Ascending aorta (tissue), 2 donors: ENCODE results near the gene AMER2. TPM values are rescaled to one million over a fixed set of nuclear protein-coding genes. Genes with fewer than 3 reads are reported as not detected.
A peak's percentile ranks its signal among the peaks of the same experiment; 100 is the strongest.

Experiments used
- DNase-seq, 2 donors: peaks; one replicate each; pipeline ENCODE4 v3.0.0-alpha.2; 2019; ENCODE audit warnings: low spot score in 2 of 2
- H3K27ac ChIP-seq, 2 donors: fragments of 200-600 bp; sonication (generic); one replicate each; pipeline ENCODE4 v1.5.1; 2016 to 2017; ENCODE audit warnings: mild to moderate bottlenecking in 1 of 2
- H3K27me3 ChIP-seq: fragments of 200-600 bp; sonication (generic); one replicate; pipeline ENCODE4 v1.5.1; 2017
- H3K36me3 ChIP-seq, 2 donors: fragments of 200-600 bp; sonication (generic); one replicate each; pipeline ENCODE4 v1.5.1; 2016
- H3K4me1 ChIP-seq, 2 donors: fragments of 200-600 bp; sonication (generic); one replicate each; pipeline ENCODE4 v1.5.1; 2016 to 2017; ENCODE audit warnings: mild to moderate bottlenecking in 1 of 2
- H3K4me3 ChIP-seq, 2 donors: fragments of 200-600 bp; sonication (generic); one replicate each; pipeline ENCODE4 v1.5.1; 2016 to 2017; ENCODE audit warnings: mild to moderate bottlenecking in 1 of 2
- H3K9me3 ChIP-seq, 2 donors: fragments of 200-600 bp; sonication (generic); one replicate each; pipeline ENCODE4 v1.5.1; 2016
- CTCF ChIP-seq, 3 experiments: fragments of 200-600 bp in 2 of 3; fragments of 450-650 bp in 1 of 3; sonication (generic) in 2 of 3; IDR thresholded peaks; one replicate each; pipeline ENCODE4 v1.5.1; 2016 to 2019; ENCODE audit warnings: antibody characterized with exemption in 3 of 3, mild to moderate bottlenecking in 1 of 3, moderate library complexity in 1 of 3
- intact Hi-C: fragments of 100-400 bp; cut with DNase I; formaldehyde crosslinking; loops from one replicate; pipeline ENCODE4 v1.15.1; 2023
- total RNA-seq: library from RNA; depleted of rRNA; stranded (reverse); fragments of >200 nt; gene quantifications from one replicate; pipeline ENCODE4 v1.1.0, GENCODE V29; 2016

Gene AMER2
- total RNA-seq, 1 donor from 2014 or later: not detected

- Histone ChIP-seq H3K27ac (no peak overlapping the region), H3K4me1 (no peaks in the 10 kb centered on the region), H3K9me3 (no peaks in the 10 kb centered on the region), H3K27me3 (peaks cover 5% of the 10 kb centered on the region), H3K4me3 (no peak overlapping the region), H3K36me3 (no peaks in the 10 kb centered on the region)
- TF ChIP-seq CTCF (IDR thresholded peaks at IDR 0.05): no peak
- no peak for DNase-seq
- intact Hi-C loops: no loop called here
Measured at GRCh38 chr13:25177012-25177411, 4.9 kb upstream of the AMER2 start.

- no peak overlapping the region for H3K4me3 ChIP-seq
- H3K4me1 ChIP-seq: no peaks in the 10 kb centered on the region
- no peak for DNase-seq
- TF ChIP-seq CTCF (IDR thresholded peaks at IDR 0.05): no peak
- H3K36me3 ChIP-seq: no peaks in the 10 kb centered on the region
- intact Hi-C loops: no loop called here
- H3K27ac ChIP-seq: no peak overlapping the region
- peaks cover 15% of the 10 kb centered on the region for H3K27me3 ChIP-seq
- H3K9me3 ChIP-seq: no peaks in the 10 kb centered on the region
Measured at GRCh38 chr13:25175431-25175830, 3.3 kb upstream of the AMER2 start.

- no peaks in the 10 kb centered on the region for H3K36me3 ChIP-seq
- intact Hi-C loops: no loop called here
- peaks cover 16% of the 10 kb centered on the region for H3K27me3 ChIP-seq
- no peaks in the 10 kb centered on the region for H3K4me1 ChIP-seq
- H3K4me3 ChIP-seq: no peak overlapping the region
- no peaks in the 10 kb centered on the region for H3K9me3 ChIP-seq
- TF ChIP-seq CTCF (IDR thresholded peaks at IDR 0.05): no peak
- H3K27ac ChIP-seq: no peak overlapping the region
- DNase-seq: no peak
Measured at GRCh38 chr13:25175026-25175425, 2.9 kb upstream of the AMER2 start.

- Histone ChIP-seq H3K27ac (no peak overlapping the region), H3K36me3 (no peaks in the 10 kb centered on the region), H3K27me3 (peaks cover 16% of the 10 kb centered on the region), H3K9me3 (no peaks in the 10 kb centered on the region), H3K4me3 (no peak overlapping the region), H3K4me1 (no peaks in the 10 kb centered on the region)
- no peak for TF ChIP-seq CTCF (IDR thresholded peaks at IDR 0.05)
- intact Hi-C loops: no loop called here
- no peak for DNase-seq
Measured at GRCh38 chr13:25174304-25174703, 2.2 kb upstream of the AMER2 start.

- no peaks in the 10 kb centered on the region for H3K9me3 ChIP-seq
- no peaks in the 10 kb centered on the region for H3K36me3 ChIP-seq
- no peak overlapping the region for H3K27ac ChIP-seq
- no peak for TF ChIP-seq CTCF (IDR thresholded peaks at IDR 0.05)
- intact Hi-C loops: no loop called here
- no peak overlapping the region for H3K4me3 ChIP-seq
- no peaks in the 10 kb centered on the region for H3K4me1 ChIP-seq
- no peak for DNase-seq
- H3K27me3 ChIP-seq: peaks cover 16% of the 10 kb centered on the region
Measured at GRCh38 chr13:25172303-25172630, 179 bp upstream of the AMER2 start.

GRCh38 chr13:25171170-25171516 lies 945 bp downstream of the AMER2 start:
- Histone ChIP-seq H3K27me3 (peaks cover 16% of the 10 kb centered on the region), H3K4me3 (peak overlapping the region; percentile 33 to 50), H3K27ac (no peak overlapping the region)

More at GRCh38 chr13:25171170-25171516, 945 bp downstream of the AMER2 start:
- no peaks in the 10 kb centered on the region for H3K36me3 ChIP-seq
- no peaks in the 10 kb centered on the region for H3K9me3 ChIP-seq
- no peaks in the 10 kb centered on the region for H3K4me1 ChIP-seq
- no peak for DNase-seq
- intact Hi-C loops: no loop called here
- TF ChIP-seq CTCF (IDR thresholded peaks at IDR 0.05): no peak
